ENCODE results near the gene PIK3AP1. TPM values are rescaled to one million over a fixed set of nuclear protein-coding genes. Genes with fewer than 3 reads are reported as not detected.

PIK3AP1 gene
- total and polyA plus RNA-seq, 2 of the 4 experiments (the other 2 are of a cell fraction), result under 0.01 to 0.14 TPM

GRCh38 chr10:96719850-96720421 is 378 bp downstream of the PIK3AP1 start:
- BruUV-seq (replicated peaks), result no TSS peak

More at GRCh38 chr10:96719850-96720421, 378 bp downstream of the PIK3AP1 start:
- ChIA-PET CTCF (no interaction called here), POLR2A (ENCODE audit: unreplicated experiment) (no interaction called here)
- in situ Hi-C loops (cut with MboI; ENCODE audit: low sequenced_read_pairs), result no loop called here
- ATAC-seq (ENCODE audit: low read depth) (peak; percentile 36; the same call in 1 of the 2 replicates), DNase-seq (no peak)
- H3K14ac ChIP-seq (replicated peaks; ENCODE audit: low read depth, low read length), result no peak overlapping the region
- no peak overlapping the region for H3K56ac ChIP-seq (ENCODE audit: extremely low read depth, insufficient read depth, low read length)
- H4K5ac ChIP-seq (ENCODE audit: low read depth, low read length), result no peak overlapping the region
- H3K79me1 ChIP-seq (ENCODE audit: low read depth in 1 of 2, low read length in 2 of 2), result no peaks in the 10 kb centered on the region
- peak overlapping the region; percentile 24 for H2AK9ac ChIP-seq (replicated peaks; ENCODE audit: low read depth, low read length, poor library complexity)
- no peaks in the 10 kb centered on the region for H3K36me3 ChIP-seq (ENCODE audit: control insufficient read depth, insufficient read depth, low read length)
- TF ChIP-seq CTCF (conservative IDR thresholded peaks at IDR 0.05; ENCODE audit: low read depth, low read length) (peak; percentile 38), RAD21 (IDR thresholded peaks at IDR 0.05; ENCODE audit: low read length) (peak; percentile 31), ELK1 (IDR thresholded peaks at IDR 0.05; ENCODE audit: borderline replicate concordance, low read depth, low read length) (no peak), SMC3 (IDR thresholded peaks at IDR 0.05; ENCODE audit: low read depth, low read length) (0 out of 2 replicates have a peak, but pooled peaks have one; percentile 7), POLR2A (IDR thresholded peaks at IDR 0.05; ENCODE audit: low read depth, low read length) (no peak)
- intact Hi-C loops (cut with micrococcal nuclease), result no loop called here
- no peak overlapping the region for H2AK5ac ChIP-seq (ENCODE audit: low read depth, low read length)
- H3K23ac ChIP-seq (ENCODE audit: low read depth, low read length), result no peak overlapping the region
- H3K4me2 ChIP-seq (ENCODE audit: low read depth, low read length), result peak overlapping the region; percentile 73
- H2BK20ac ChIP-seq (ENCODE audit: low read depth, low read length), result no peak overlapping the region
- no peaks in the 10 kb centered on the region for H3K4me1 ChIP-seq (ENCODE audit: control insufficient read depth, insufficient read depth, low read length)
- dilution Hi-C loops (cut with HindIII; ENCODE audit: low sequenced_read_pairs, unreplicated experiment), result no loop called here
- H2BK15ac ChIP-seq (ENCODE audit: low read depth, low read length), result no peak overlapping the region
- peak overlapping the region; percentile 90 for H2AFZ ChIP-seq (replicated peaks; ENCODE audit: low read length, poor library complexity)
- H3K4me3 ChIP-seq (ENCODE audit: insufficient read depth, low read depth, low read length), result peak overlapping the region; percentile 41
- H3K9me3 ChIP-seq (ENCODE audit: control insufficient read depth, insufficient read depth, low read length), result no peaks in the 10 kb centered on the region
- H3K27me3 ChIP-seq (ENCODE audit: control insufficient read depth, insufficient read depth, low read length), result peaks cover 51% of the 10 kb centered on the region
- no peak overlapping the region for H2BK120ac ChIP-seq (ENCODE audit: low read depth, low read length)
- no peaks in the 10 kb centered on the region for H4K20me1 ChIP-seq (ENCODE audit: insufficient read depth, low read length)
- no peak overlapping the region for H4K8ac ChIP-seq (ENCODE audit: low read depth in 2 of 2, low read length in 2 of 2)
- H3K27ac ChIP-seq (ENCODE audit: insufficient read depth, low read length), result no peak overlapping the region
- WGBS, 2 experiments (ENCODE audit: extremely low coverage in 2 of 2, insufficient read length in 1 of 2), result 0% methylated on average over 11 of the region's 38 CpGs; no CpG with 5 or more reads in 1 of the 2 experiments
- H3K9ac ChIP-seq (ENCODE audit: low read depth, low read length), result no peak overlapping the region
- no peak overlapping the region for H4K91ac ChIP-seq (ENCODE audit: insufficient read depth, low read depth, low read length)
- H3K18ac ChIP-seq (ENCODE audit: low read depth, low read length), result no peak overlapping the region
- H3K4ac ChIP-seq (ENCODE audit: low read depth, low read length), result no peak overlapping the region
- no peaks in the 10 kb centered on the region for H3K9me1 ChIP-seq (ENCODE audit: insufficient read depth, low read length)
- no peak overlapping the region for H2BK5ac ChIP-seq (ENCODE audit: low read depth, low read length, poor library complexity, severe bottlenecking)
